T47D (cell line): ENCODE measurements around the gene RSPH3.
"Not testable (repeated sequence)": the region's sequence is repeated elsewhere in the genome, so short reads cannot be mapped to it uniquely, and the experiment has no call there.

Source experiments
- DNase-seq, 2 experiments: peaks; one replicate each; pipeline versions ENCODE4 v3.0.0 to v3.0.0-alpha.2; 2011 to 2012; ENCODE audit warnings: low read depth in 1 of 2, low spot score in 1 of 2
- JUND ChIP-seq: IDR thresholded peaks from 2 replicates; pipeline ENCODE4 v1.6.1; 2012; ENCODE audit warnings: low read depth
- in situ Hi-C: cut with HindIII; loops from 2 replicates; pipeline ENCODE4 v1.10.0; 2016; ENCODE audit warnings: low sequenced_read_pairs, low pct_unique_long_range_greater_than_20kb

Gene RSPH3

DNA sequence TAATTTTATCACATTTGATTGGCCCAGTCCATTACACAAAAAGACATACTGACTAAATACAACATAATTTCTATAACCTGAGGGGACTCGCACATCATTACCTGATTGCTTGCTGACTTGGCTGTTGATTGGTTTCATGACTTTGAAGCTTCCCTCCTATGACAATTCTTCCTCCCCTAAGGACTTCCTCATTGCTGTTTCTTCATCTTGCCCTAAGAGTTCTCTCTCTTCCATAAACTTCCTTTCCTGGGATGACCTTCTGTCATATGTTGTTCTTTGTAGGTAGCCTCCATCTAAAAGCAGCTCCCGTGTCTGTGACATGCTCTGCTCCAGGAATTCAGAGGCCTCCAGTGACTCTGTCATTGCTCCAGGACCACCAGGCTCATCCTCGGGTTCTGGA lies 22.6 kb downstream of the RSPH3 start:
- in situ Hi-C loops, result no loop called here
- TF ChIP-seq JUND, result no peak
- DNase-seq, result no peak

DNA sequence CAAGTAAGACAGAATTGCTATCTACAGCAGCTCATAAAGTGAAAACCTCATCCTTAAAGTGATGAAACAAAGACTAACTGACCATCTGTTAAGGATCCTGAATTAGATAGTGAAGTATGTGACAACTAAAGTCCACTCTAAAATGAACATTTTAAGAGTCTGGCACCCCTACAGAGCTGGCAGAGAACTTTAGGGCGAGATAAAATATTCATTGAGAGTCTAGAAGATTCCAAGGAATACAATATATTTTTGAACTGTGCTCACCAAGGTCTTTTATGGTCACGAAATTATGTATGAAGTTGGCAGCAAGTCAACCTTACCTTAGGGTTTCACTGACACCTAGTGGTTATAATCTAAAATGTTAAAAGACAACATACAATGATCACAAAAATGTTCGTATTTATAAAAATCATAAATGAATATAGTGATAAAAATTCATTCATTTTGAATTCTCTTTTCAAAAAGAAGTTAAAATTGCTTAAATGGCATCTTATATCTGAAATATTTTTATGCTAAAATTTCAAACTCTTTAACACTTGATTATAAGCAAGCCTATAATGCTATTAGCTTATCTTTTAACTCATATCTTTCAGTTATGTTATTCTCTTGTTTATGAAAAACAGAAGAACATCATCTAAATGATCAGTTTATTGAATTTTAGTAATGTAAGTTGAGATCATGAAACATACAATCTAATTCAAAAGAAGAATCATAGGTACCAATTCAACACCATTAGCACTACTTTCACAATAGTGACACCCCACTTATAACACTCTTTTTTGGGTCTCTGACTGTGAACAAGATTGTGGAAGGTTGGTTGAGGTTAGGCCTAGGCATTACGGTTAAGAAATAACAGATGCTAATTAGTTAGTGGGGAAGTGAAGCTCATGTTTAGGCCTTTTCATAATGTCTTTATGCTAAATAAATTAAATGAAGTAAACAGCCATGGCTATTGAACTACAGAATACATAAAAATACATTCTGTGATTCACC lies 27.5 kb downstream of the RSPH3 start:
- no peak for TF ChIP-seq JUND
- in situ Hi-C loops, result no loop called here
- DNase-seq, result peak in 1 of 2 experiments; percentile 64

DNA sequence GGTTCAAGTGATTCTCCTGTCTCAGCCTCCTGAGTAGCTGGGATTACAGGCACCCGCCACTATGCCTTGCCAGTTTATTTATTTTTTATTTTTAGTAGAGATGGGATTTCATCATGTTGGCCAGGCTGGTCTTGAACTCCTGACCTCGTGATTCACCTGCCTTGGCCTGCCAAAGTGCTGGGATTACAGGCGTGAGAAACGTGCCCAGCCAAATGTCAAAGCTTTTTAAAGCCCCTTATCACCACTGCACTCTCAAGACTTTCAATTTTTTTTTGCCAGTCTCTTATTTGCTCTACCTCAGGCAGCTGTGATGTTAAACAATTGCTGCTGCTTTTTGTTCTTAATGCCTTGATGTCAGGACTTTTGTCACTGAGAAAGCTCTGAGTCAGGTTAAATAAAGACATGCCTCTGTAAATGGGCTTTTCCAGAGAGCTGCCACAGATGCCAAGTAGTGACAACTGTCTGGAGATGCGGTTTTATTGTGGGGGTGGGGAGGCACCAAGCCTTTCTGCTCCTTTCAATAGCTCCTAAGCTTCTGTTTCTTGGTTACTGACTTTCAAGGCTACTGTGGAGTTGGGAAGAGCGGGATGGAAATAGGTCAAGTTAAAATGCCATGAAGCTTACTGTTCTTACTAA lies 29.2 kb downstream of the RSPH3 start:
- in situ Hi-C loops, result no loop called here
- TF ChIP-seq JUND, result no peak

DNA sequence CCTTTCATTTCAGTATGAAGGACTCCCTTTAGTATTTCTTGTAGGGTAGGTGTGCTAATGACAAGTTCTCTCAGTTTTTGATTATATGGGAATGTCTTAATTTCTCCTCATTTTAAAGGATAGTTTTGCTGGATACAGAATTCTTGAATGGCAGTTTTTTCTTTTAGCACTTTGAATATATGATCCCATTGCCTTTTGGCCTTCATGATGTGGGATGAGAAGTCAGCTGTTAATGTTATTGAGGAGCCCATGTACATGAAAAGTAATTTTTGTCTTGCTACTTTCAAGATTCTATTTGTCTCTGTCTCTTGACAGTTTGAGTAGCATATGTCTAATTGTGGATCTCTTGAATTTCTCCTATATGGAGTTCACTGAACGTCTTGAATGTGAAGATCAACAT lies 30.9 kb downstream of the RSPH3 start:
- no peak for TF ChIP-seq JUND
- in situ Hi-C loops, result no loop called here
- DNase-seq, result no peak

More for the DNA sequence above, 29.2 kb downstream of the RSPH3 start:
- no peak for DNase-seq

DNA sequence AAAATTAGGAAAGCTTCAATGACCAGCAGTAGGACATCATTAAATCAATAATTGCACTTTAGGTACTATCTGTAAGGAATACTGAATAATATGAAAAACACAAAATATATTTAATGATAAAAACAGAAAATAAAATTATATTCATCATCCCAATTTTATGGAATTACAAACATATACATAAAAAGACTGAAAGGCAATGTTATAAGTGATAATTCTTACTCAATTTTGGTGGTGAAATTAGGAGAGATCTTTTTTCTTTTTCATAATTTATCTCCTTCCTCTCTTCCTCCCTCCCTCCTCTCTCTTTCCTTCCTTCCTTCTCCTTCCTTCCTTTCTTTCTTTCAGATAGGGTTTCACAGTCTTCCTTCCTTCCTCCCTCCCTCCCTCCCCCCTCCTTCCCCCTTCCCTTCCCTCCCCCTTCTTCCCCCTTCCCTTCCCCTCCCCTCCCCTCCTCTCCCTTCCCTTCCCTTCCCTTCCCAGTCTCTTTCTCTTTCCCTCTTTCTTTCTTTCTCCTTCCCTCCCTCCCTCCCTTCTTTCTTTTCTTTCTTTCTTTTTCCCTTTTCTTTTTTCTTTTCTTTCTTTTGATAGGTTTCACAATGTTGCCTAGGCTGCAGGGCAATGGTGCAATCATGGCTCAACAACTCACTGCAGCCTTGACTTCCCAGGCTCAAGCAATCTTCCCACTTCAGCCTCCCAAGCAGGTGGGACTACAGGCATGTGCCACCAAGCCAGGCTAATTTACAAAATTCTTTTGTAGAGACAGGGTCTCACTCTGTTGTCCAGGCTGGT lies 36.8 kb downstream of the RSPH3 start:
- TF ChIP-seq JUND, result no peak

DNA sequence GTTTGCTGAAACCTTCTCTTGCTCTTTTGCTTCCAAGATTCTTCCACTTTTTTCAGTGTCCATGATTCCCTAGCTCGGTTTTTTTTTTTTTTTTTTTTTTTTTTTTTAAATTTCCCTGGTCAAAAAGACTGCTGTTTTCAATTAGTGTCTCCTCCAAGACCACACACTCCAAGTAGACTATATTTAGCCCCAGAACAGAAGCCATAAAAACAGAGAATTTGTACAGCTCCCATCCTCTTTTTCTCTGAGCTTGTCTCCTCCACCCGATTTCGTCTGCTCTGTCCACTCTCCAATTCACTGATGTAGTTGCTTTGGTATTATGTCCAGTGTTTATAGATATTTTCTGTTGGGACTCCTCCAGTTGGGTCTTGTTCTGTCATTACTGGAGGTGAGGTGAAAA lies 37.6 kb downstream of the RSPH3 start:
- TF ChIP-seq JUND, result no peak
- DNase-seq, result no peak
- in situ Hi-C loops, result no loop called here

More for the DNA sequence above, 36.8 kb downstream of the RSPH3 start:
- in situ Hi-C loops, result no loop called here
- DNase-seq, result no peak

DNA sequence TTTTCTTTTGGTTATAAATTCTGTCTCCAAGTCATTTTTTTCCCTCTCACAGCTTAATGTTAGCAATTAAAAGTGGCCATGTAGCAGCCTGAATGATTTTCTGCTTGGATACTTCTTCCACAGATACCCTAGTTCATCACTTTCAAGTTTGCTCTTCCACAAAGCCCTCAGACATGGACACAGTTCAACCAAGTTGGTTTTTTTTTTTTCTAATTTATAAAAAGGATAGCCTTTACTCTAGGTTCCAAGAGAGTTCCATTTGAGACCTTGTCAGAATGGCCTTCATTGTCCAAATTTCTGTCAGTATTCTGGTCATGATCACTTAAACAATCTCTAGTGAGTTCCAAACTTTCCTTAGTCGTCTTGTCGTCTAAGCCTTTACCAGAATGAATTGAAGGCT lies 40.0 kb downstream of the RSPH3 start:
- in situ Hi-C loops, result no loop called here
- DNase-seq, result no peak
- TF ChIP-seq JUND, result no peak

DNA sequence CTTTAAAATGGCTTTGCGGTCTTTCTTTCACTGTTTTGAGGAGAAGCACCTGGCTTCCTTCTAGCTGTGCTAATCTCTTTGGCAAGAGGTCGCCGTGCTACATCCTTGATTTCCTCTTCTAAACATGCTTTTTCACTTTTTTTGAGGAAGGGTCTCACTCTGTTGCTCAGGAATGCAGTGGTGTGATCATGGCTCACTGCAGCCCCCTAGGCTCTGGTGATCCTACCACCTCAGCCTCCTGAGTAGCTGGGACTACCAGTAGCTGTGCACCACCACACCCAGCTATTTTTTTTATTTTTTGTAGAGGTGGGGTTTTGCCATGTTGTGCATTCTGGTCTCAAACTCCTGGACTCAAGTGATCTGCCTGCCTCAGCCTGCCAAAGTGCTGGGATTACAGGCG lies 40.5 kb downstream of the RSPH3 start:
- DNase-seq, result no peak
- no peak for TF ChIP-seq JUND
- in situ Hi-C loops, result no loop called here

DNA sequence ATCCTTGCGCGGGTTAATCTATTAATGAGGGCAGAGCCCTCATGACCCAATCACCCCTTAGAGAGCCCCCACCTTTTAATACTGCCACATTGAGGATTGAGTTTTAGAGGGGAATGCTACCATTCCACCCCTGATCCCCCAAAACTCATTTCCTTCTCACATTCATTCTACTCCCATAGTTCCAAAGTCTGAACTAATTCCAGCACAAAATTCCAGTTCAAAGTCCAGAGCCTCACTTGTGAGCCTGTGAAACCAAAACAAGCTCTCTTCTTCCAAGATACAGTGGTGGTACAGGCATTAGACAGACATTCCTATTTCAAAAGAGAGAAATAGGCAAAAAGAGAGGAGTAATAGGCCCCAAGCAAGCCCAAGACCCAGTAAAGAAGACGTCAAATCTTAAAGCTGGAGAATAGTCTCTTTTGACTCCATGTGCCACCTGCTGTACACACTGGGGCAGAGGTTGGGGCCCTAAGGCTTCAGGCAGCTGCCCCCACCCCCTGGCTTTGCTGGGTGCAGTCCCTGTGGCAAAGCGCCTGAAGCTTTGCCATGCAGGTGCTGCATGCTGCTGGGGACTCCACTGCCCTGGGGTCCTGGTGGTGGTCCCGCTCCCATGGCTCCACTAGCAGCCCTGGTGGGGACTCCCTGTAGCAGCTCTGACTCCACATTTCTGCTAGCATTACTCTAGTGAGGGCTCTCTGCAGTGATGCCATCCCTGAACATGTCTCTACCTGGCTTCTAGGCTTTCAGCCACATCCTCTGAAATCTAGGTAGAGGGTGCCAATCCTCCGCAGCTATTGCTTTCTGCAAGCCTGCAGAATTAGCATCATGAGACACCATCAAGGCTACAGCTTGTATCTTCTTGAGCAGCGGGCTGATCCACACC lies 41.3 kb downstream of the RSPH3 start:
- in situ Hi-C loops, result no loop called here
- TF ChIP-seq JUND, result no peak
- peak in 1 of 2 experiments; percentile 60 for DNase-seq

DNA sequence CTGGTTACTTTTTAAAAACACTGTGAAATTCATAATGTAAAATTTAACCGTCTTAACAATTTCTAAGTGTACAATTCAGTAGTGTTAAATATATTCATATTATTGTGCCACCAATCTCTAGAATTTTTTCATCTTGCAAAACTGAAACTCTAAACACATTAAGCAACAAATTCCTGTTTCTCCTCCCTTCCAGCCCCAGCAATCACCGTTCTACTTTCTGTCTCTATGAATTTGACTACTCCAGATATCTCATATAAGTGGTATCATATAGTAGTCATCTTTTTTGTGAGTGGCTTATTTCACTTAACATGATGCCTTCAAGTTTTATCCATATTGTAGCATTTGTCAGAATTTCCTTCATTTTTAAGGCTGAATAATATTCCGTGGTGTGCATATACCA lies 44.7 kb downstream of the RSPH3 start:
- in situ Hi-C loops, result no loop called here
- TF ChIP-seq JUND, result no peak
- DNase-seq, result no peak

DNA sequence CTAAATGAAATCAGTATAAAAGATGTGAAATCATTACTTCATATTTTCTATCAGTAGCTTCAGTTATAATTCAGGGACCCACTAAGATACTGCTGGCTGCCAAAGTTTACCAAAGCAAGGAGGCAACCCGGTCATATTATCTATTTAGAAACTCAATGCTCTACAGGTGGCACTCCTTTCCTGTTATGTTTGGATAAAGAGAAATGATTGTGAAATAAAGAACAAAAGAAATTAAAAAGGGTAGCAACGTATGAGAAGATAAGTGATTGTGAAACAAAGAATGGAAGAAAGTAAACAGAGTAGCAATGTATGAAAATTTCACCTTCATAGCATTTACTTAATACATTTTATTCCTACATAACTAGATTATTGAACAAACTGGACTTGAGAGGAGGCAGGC lies 45.2 kb downstream of the RSPH3 start:
- in situ Hi-C loops, result no loop called here
- DNase-seq, result no peak
- TF ChIP-seq JUND, result no peak

DNA sequence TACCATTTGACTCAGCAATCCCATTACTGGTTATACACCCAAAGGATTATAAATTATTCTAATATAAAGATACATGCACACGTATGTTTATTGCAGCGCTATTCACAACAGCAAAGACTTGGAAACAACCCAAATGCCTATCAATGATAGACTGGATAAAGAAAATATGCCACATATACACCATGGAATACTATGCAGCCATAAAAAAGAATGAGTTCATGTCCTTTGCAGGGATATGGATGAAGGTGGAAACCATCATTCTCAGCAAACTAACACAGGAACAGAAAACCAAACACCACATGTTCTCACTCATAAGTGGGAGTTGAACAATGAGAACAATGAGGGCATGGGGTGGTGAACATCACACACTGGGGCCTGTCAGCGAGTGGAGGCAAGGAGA lies 48.0 kb downstream of the RSPH3 start:
- DNase-seq, in situ Hi-C loops: not testable (repeated sequence)

DNA sequence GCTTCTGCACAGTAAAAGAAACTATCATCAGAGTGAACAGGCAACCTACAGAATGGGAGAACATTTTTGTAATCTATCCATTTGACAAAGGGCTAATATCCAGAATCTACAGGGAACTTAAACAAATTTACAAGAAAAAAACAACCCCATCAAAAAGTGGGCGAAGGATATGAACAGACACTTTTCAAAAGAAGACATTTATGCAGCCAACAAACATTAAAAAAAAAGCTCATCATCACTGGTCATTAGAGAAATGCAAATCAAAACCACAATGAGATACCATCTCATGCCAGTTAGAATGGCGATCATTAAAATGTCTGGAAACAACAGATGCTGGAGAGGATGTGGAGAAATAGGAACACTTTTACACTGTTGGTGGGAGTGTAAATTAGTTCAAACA lies 48.4 kb downstream of the RSPH3 start:
- DNase-seq, in situ Hi-C loops: not testable (repeated sequence)
